IMR-90 (cell line): Measurements from ENCODE around the gene CLTRN. TPM values are rescaled to one million over a fixed set of nuclear protein-coding genes. Genes with fewer than 3 reads are reported as not detected.

Source experiments
- ATAC-seq: fragments of 200-7000 bp; cut with Tn5 transposase; 2 replicates; pipeline ENCODE4 v1.9.1; 2020; ENCODE audit warnings: low read depth, mild to moderate bottlenecking, moderate library complexity
- BruUV-seq: library from RNA; stranded (reverse); fragments of 400-500 nt; replicated peaks from 2 replicates; lab custom pipeline; 2021; lab: Mats Ljungman, UMichigan
- CTCF ChIA-PET: fragments of 300-600 bp; formaldehyde crosslinking; extraction: SDS; loops from one replicate; lab custom pipeline; 2021; ENCODE audit warnings: antibody characterized with exemption; lab: Yijun Ruan, JAX
- POLR2A ChIA-PET: fragments of 300-600 bp; sonication (Branson Sonifier 250); formaldehyde crosslinking; loops from one replicate; lab custom pipeline; 2022; ENCODE audit warnings: antibody characterized with exemption; ENCODE audit not compliant: unreplicated experiment; lab: Charles Lee
- DNase-seq: peaks from one replicate; pipeline ENCODE4 v3.0.0; 2013
- H2AFZ ChIP-seq: replicated peaks from 2 replicates; pipeline ENCODE3; 2013; ENCODE audit warnings: low read length, mild to moderate bottlenecking; ENCODE audit not compliant: poor library complexity
- H2AK5ac ChIP-seq: 2 replicates; pipeline ENCODE4 v1.6.1; 2013; ENCODE audit warnings: low read depth, low read length, inconsistent platforms
- H2AK9ac ChIP-seq: replicated peaks from 2 replicates; pipeline ENCODE3; 2013; ENCODE audit warnings: mild to moderate bottlenecking, low read depth, low read length, moderate library complexity; ENCODE audit not compliant: poor library complexity
- H2BK120ac ChIP-seq: 2 replicates; pipeline ENCODE4 v1.6.1; 2013; ENCODE audit warnings: low read depth, low read length, inconsistent platforms
- H2BK15ac ChIP-seq: 3 replicates; pipeline ENCODE4 v1.6.1; 2013; ENCODE audit warnings: low read depth, low read length, inconsistent platforms
- H2BK20ac ChIP-seq: 2 replicates; pipeline ENCODE4 v1.6.1; 2013; ENCODE audit warnings: low read depth, mild to moderate bottlenecking, inconsistent platforms, low read length, moderate library complexity
- H2BK5ac ChIP-seq: 2 replicates; pipeline ENCODE4 v1.6.1; 2013; ENCODE audit warnings: mild to moderate bottlenecking, low read depth, low read length, inconsistent platforms; ENCODE audit not compliant: poor library complexity, severe bottlenecking
- H3K14ac ChIP-seq: replicated peaks from 2 replicates; pipeline ENCODE4 v1.6.1; 2013; ENCODE audit warnings: low read depth, low read length, inconsistent platforms
- H3K18ac ChIP-seq: 2 replicates; pipeline ENCODE4 v1.6.1; 2013; ENCODE audit warnings: low read depth, low read length, control low read depth
- H3K23ac ChIP-seq: 2 replicates; pipeline ENCODE4 v1.6.1; 2013; ENCODE audit warnings: low read depth, low read length, inconsistent platforms
- H3K27ac ChIP-seq: 2 replicates; pipeline ENCODE4 v1.5.1; 2013; ENCODE audit warnings: mild to moderate bottlenecking, control low read depth, low read length; ENCODE audit not compliant: insufficient read depth
- H3K27me3 ChIP-seq: 2 replicates; pipeline ENCODE4 v1.6.1; 2013; ENCODE audit warnings: low read length; ENCODE audit not compliant: control insufficient read depth, insufficient read depth
- H3K36me3 ChIP-seq: 2 replicates; pipeline ENCODE4 v1.6.1; 2013; ENCODE audit warnings: low read length, mixed read lengths; ENCODE audit not compliant: control insufficient read depth, insufficient read depth
- H3K4ac ChIP-seq: 2 replicates; pipeline ENCODE4 v1.6.1; 2013; ENCODE audit warnings: low read depth, low read length, inconsistent platforms
- H3K4me1 ChIP-seq: 2 replicates; pipeline ENCODE4 v1.6.1; 2013; ENCODE audit warnings: low read length, mixed read lengths; ENCODE audit not compliant: control insufficient read depth, insufficient read depth
- H3K4me2 ChIP-seq: 2 replicates; pipeline ENCODE4 v1.6.1; 2013; ENCODE audit warnings: low read depth, mild to moderate bottlenecking, control low read depth, low read length, moderate library complexity
- H3K4me3 ChIP-seq: 2 replicates; pipeline ENCODE4 v1.5.1; 2013; ENCODE audit warnings: low read depth, mild to moderate bottlenecking, control low read depth, low read length, moderate library complexity; ENCODE audit not compliant: insufficient read depth
- H3K56ac ChIP-seq: 2 replicates; pipeline ENCODE4 v1.6.1; 2013; ENCODE audit warnings: low read length, inconsistent platforms; ENCODE audit not compliant: insufficient read depth; ENCODE audit errors: extremely low read depth
- H3K79me1 ChIP-seq, 2 experiments: 2 replicates each; pipeline ENCODE4 v1.6.1; 2013; ENCODE audit warnings: low read length in 2 of 2, inconsistent platforms in 1 of 2, low read depth in 1 of 2
- H3K9ac ChIP-seq: 2 replicates; pipeline ENCODE4 v1.6.1; 2013; ENCODE audit warnings: low read depth, low read length, control low read depth
- H3K9me1 ChIP-seq: 2 replicates; pipeline ENCODE4 v1.6.1; 2013; ENCODE audit warnings: low read length, inconsistent platforms; ENCODE audit not compliant: insufficient read depth
- H3K9me3 ChIP-seq: 2 replicates; pipeline ENCODE4 v1.6.1; 2013; ENCODE audit warnings: low read length; ENCODE audit not compliant: control insufficient read depth, insufficient read depth
- H4K20me1 ChIP-seq: 2 replicates; pipeline ENCODE4 v1.6.1; 2013; ENCODE audit warnings: low read length, inconsistent platforms; ENCODE audit not compliant: insufficient read depth
- H4K5ac ChIP-seq: 2 replicates; pipeline ENCODE4 v1.6.1; 2013; ENCODE audit warnings: mild to moderate bottlenecking, low read depth, low read length, control low read depth
- H4K8ac ChIP-seq, 2 experiments: 2 replicates each; pipeline ENCODE4 v1.6.1; 2013; ENCODE audit warnings: low read depth in 2 of 2, low read length in 2 of 2, control low read depth in 1 of 2, inconsistent platforms in 1 of 2
- H4K91ac ChIP-seq: 2 replicates; pipeline ENCODE4 v1.6.1; 2013; ENCODE audit warnings: low read depth, low read length, inconsistent platforms; ENCODE audit not compliant: insufficient read depth
- BHLHE40 ChIP-seq: fragments of 150-350 bp; IDR thresholded peaks from 2 replicates; pipeline ENCODE4 v1.6.1; 2016; ENCODE audit warnings: mild to moderate bottlenecking, low read depth, low read length
- CEBPB ChIP-seq: IDR thresholded peaks from 2 replicates; pipeline ENCODE4 v1.6.1; 2012; ENCODE audit warnings: low read depth, low read length, improper control_type of control experiment
- CHD1 ChIP-seq: IDR thresholded peaks from 2 replicates; pipeline ENCODE4 v1.6.1; 2012; ENCODE audit warnings: low read depth, low read length, improper control_type of control experiment
- CTCF ChIP-seq: conservative IDR thresholded peaks from 2 replicates; pipeline ENCODE4 v1.5.1; 2012; ENCODE audit warnings: mild to moderate bottlenecking, low read depth, low read length, improper control_type of control experiment
- ELK1 ChIP-seq: fragments of 150-350 bp; IDR thresholded peaks from 2 replicates; pipeline ENCODE4 v1.6.1; 2016; ENCODE audit warnings: low read depth, mild to moderate bottlenecking, low read length, moderate library complexity, borderline replicate concordance
- FOS ChIP-seq: fragments of 150-350 bp; IDR thresholded peaks from 2 replicates; pipeline ENCODE4 v1.6.1; 2016; ENCODE audit warnings: low read depth, low read length
- MAFK ChIP-seq: IDR thresholded peaks from 2 replicates; pipeline ENCODE4 v1.6.1; 2012; ENCODE audit warnings: low read depth, low read length, improper control_type of control experiment
- MAZ ChIP-seq: IDR thresholded peaks from 2 replicates; pipeline ENCODE4 v1.6.1; 2012; ENCODE audit warnings: low read depth, mild to moderate bottlenecking, low read length, improper control_type of control experiment, moderate library complexity, borderline replicate concordance
- MXI1 ChIP-seq: IDR thresholded peaks from 2 replicates; pipeline ENCODE4 v1.6.1; 2012; ENCODE audit warnings: low read depth, mild to moderate bottlenecking, low read length, moderate library complexity, borderline replicate concordance
- NFE2L2 ChIP-seq: fragments of 150-350 bp; IDR thresholded peaks from 2 replicates; pipeline ENCODE4 v1.6.1; 2016; ENCODE audit warnings: low read depth, mild to moderate bottlenecking, low read length
- POLR2A ChIP-seq: IDR thresholded peaks from 2 replicates; pipeline ENCODE4 v1.6.1; 2012; ENCODE audit warnings: mild to moderate bottlenecking, low read depth, low read length
- RAD21 ChIP-seq: IDR thresholded peaks from 2 replicates; pipeline ENCODE4 v1.6.1; 2012; ENCODE audit warnings: low read length, improper control_type of control experiment
- RCOR1 ChIP-seq: IDR thresholded peaks from 2 replicates; pipeline ENCODE4 v1.6.1; 2012; ENCODE audit warnings: mild to moderate bottlenecking, low read length, improper control_type of control experiment; ENCODE audit not compliant: insufficient replicate concordance
- RFX5 ChIP-seq: IDR thresholded peaks from 2 replicates; pipeline ENCODE4 v1.8.0; 2012; ENCODE audit warnings: low read depth, mild to moderate bottlenecking, low read length, moderate library complexity
- SMC3 ChIP-seq: fragments of 150-350 bp; IDR thresholded peaks from 2 replicates; pipeline ENCODE4 v1.6.1; 2016; ENCODE audit warnings: low read depth, mild to moderate bottlenecking, antibody characterized with exemption, low read length, moderate library complexity
- USF2 ChIP-seq: fragments of 150-350 bp; IDR thresholded peaks from 2 replicates; pipeline ENCODE4 v1.6.1; 2017; ENCODE audit warnings: mild to moderate bottlenecking, antibody characterized with exemption, low read length, low read depth
- WGBS, 2 experiments: methylation state at CpG; one replicate each; pipeline versions ENCODE4 v1.1.5 to v1.1.7; 2013; ENCODE audit warnings: missing lambda C conversion rate in 2 of 2; ENCODE audit not compliant: insufficient read length in 1 of 2; ENCODE audit errors: extremely low coverage in 2 of 2; 5-methylcytosine and 5-hydroxymethylcytosine counted together
- dilution Hi-C: fragments of 300-500 bp; cut with HindIII; formaldehyde crosslinking; loops from one replicate; pipeline ENCODE4 v1.14.3; 2018; ENCODE audit warnings: low sequenced_read_pairs; ENCODE audit not compliant: unreplicated experiment
- in situ Hi-C: fragments of 300-500 bp; cut with MboI; formaldehyde crosslinking; loops from 3 replicates; pipeline ENCODE4 v1.14.3; 2019; ENCODE audit warnings: low sequenced_read_pairs, inconsistent platforms, mixed read lengths
- intact Hi-C: fragments of 100-400 bp; cut with micrococcal nuclease; formaldehyde crosslinking; loops from 2 replicates; pipeline ENCODE4 v1.10.0; 2022
- polyA plus RNA-seq, 3 experiments: library from polyadenylated mRNA; depleted of rRNA; stranded (reverse); fragments of >200 nt; gene quantifications; 2 replicates each; pipeline ENCODE4 v1.2.3, GENCODE V29; 2012; ENCODE audit warnings: low replicate concordance in 1 of 3
- total RNA-seq: library from RNA; depleted of rRNA; stranded (reverse); fragments of >200 nt; gene quantifications from 2 replicates; pipeline ENCODE4 v1.2.3, GENCODE V29; 2012

The CLTRN gene
- total and polyA plus RNA-seq, 2 of the 4 experiments (the other 2 are of a cell fraction): under 0.01 to 0.17 TPM

- no peak overlapping the region for H4K5ac ChIP-seq
- ATAC-seq (no peak), DNase-seq (no peak)
- H3K4ac ChIP-seq: no peak overlapping the region
- no peak overlapping the region for H3K14ac ChIP-seq
- intact Hi-C loops: loop anchor here (10.0 kb wide), 2 partner anchors 532 to 1012 kb away; no protein-coding TSS in a partner anchor
- H2BK5ac ChIP-seq: no peak overlapping the region
- no peak overlapping the region for H2AFZ ChIP-seq
- H3K56ac ChIP-seq: no peak overlapping the region
- H3K79me1 ChIP-seq: peaks cover 24 to 57% of the 10 kb centered on the region in 2 experiments
- no peak for TF ChIP-seq USF2
- no peak for TF ChIP-seq CHD1
- TF ChIP-seq CTCF: no peak
- no peak for TF ChIP-seq RAD21
- no peak for TF ChIP-seq FOS
- TF ChIP-seq MAFK: no peak
- no peak for TF ChIP-seq MXI1
- no peak for TF ChIP-seq POLR2A
- TF ChIP-seq MAZ: no peak
- TF ChIP-seq RCOR1: no peak
- no peak for TF ChIP-seq SMC3
- TF ChIP-seq RFX5: no peak
- TF ChIP-seq CEBPB: no peak
- TF ChIP-seq ELK1: no peak
- TF ChIP-seq NFE2L2: no peak
- no peak for TF ChIP-seq BHLHE40
- H3K9me3 ChIP-seq: no peaks in the 10 kb centered on the region
- POLR2A ChIA-PET: no interaction called here
- no peak overlapping the region for H4K8ac ChIP-seq
- BruUV-seq: no TSS peak
- H3K18ac ChIP-seq: no peak overlapping the region
- H4K20me1 ChIP-seq: peaks cover 66% of the 10 kb centered on the region
- no peaks in the 10 kb centered on the region for H3K27me3 ChIP-seq
- H3K4me3 ChIP-seq: no peak overlapping the region
- peaks cover 8% of the 10 kb centered on the region for H3K36me3 ChIP-seq
- H2BK15ac ChIP-seq: no peak overlapping the region
- no peak overlapping the region for H2BK120ac ChIP-seq
- dilution Hi-C loops: no loop called here
- no peak overlapping the region for H3K27ac ChIP-seq
- no peak overlapping the region for H3K9ac ChIP-seq
- no peak overlapping the region for H2BK20ac ChIP-seq
- H3K4me1 ChIP-seq: peaks cover 4% of the 10 kb centered on the region; the same call in 1 of the 2 replicates
- H3K9me1 ChIP-seq: peaks cover 13% of the 10 kb centered on the region
- CTCF ChIA-PET: no interaction called here
- H3K23ac ChIP-seq: no peak overlapping the region
- H2AK5ac ChIP-seq: no peak overlapping the region
- H4K91ac ChIP-seq: no peak overlapping the region
- no peak overlapping the region for H2AK9ac ChIP-seq
- no peak overlapping the region for H3K4me2 ChIP-seq
- WGBS, 2 experiments: no CpG with 5 or more reads among the region's 6 CpGs
- in situ Hi-C loops: no loop called here
These were observed 18.6 kb upstream of the CLTRN start for GRCh38 chrX:15683193-15683592.
